MCF 10A (cell line): ENCODE data around the gene TMCO4. TPM values are rescaled to one million over a fixed set of nuclear protein-coding genes. Genes with fewer than 3 reads are reported as not detected.

Source experiments
- BruUV-seq: library from RNA; stranded (reverse); fragments of 400-500 nt; replicated peaks from 2 replicates; lab custom pipeline; 2021; lab: Mats Ljungman, UMichigan
- CTCF ChIA-PET: fragments of 300-600 bp; sonication (Branson Sonifier 250); formaldehyde crosslinking; extraction: SDS; loops from one replicate; lab custom pipeline; 2021; ENCODE audit warnings: antibody characterized with exemption, inconsistent platforms; lab: Yijun Ruan, JAX
- POLR2A ChIA-PET: fragments of 300-600, 350-650 bp; sonication (Branson Sonifier 250); formaldehyde crosslinking; extraction: SDS; loops from one replicate; lab custom pipeline; 2020; ENCODE audit warnings: antibody characterized with exemption, inconsistent platforms; lab: Yijun Ruan, JAX
- DNase-seq: peaks from one replicate; pipeline ENCODE4 v3.0.0-alpha.2; 2018; ENCODE audit not compliant: unreplicated experiment
- H3K27ac Mint-ChIP-seq: one replicate; pipeline ENCODE4 v1.8.0; 2022; ENCODE audit warnings: mild to moderate bottlenecking, low read depth, mixed read lengths; ENCODE audit not compliant: unreplicated experiment
- H3K27me3 Mint-ChIP-seq: one replicate; pipeline ENCODE4 v1.8.0; 2022; ENCODE audit warnings: mixed read lengths; ENCODE audit not compliant: insufficient read depth, unreplicated experiment
- H3K36me3 Mint-ChIP-seq: one replicate; pipeline ENCODE4 v1.8.0; 2022; ENCODE audit warnings: mild to moderate bottlenecking, moderate library complexity, mixed read lengths; ENCODE audit not compliant: insufficient read depth, unreplicated experiment
- H3K4me1 Mint-ChIP-seq: one replicate; pipeline ENCODE4 v1.8.0; 2022; ENCODE audit warnings: mixed read lengths; ENCODE audit not compliant: insufficient read depth, unreplicated experiment
- H3K4me3 Mint-ChIP-seq: one replicate; pipeline ENCODE4 v1.8.0; 2022; ENCODE audit warnings: mild to moderate bottlenecking, moderate library complexity, mixed read lengths; ENCODE audit not compliant: unreplicated experiment
- H3K9me3 Mint-ChIP-seq: one replicate; pipeline ENCODE4 v1.8.0; 2022; ENCODE audit warnings: mixed read lengths; ENCODE audit not compliant: unreplicated experiment
- CTCF ChIP-seq: fragments of 200-600 bp; IDR thresholded peaks from one replicate; pipeline ENCODE4 v1.8.0; 2022; ENCODE audit warnings: antibody characterized with exemption, mild to moderate bottlenecking; ENCODE audit not compliant: unreplicated experiment
- intact Hi-C: fragments of 100-400 bp; cut with micrococcal nuclease; formaldehyde crosslinking; loops from 2 replicates; pipeline ENCODE4 v1.14.1; 2022
- total RNA-seq: library from RNA; stranded (reverse); gene quantifications from 2 replicates; pipeline ENCODE4 v1.2.3, GENCODE V29; 2022

TMCO4 gene
- total RNA-seq, 1 experiment from 2014 or later, result 20.5 TPM

GRCh38 chr1:19738076-19738475, 61.6 kb downstream of the TMCO4 start:
- BruUV-seq, result no TSS peak

GRCh38 chr1:19737104-19737825, 62.5 kb downstream of the TMCO4 start:
- Mint-ChIP-seq H3K27me3 (no peaks in the 10 kb centered on the region), H3K27ac (no peak overlapping the region), H3K9me3 (no peaks in the 10 kb centered on the region), H3K4me1 (peaks cover 7% of the 10 kb centered on the region), H3K4me3 (no peak overlapping the region), H3K36me3 (peaks cover 15% of the 10 kb centered on the region)
- no TSS peak for BruUV-seq
- ChIA-PET POLR2A (no interaction called here), CTCF (interaction anchor here (0.7 to 2.6 kb wide), 4 partner anchors 10 to 1912 kb away, joined by 3 to 7 read pairs (median 4); no protein-coding TSS in a partner anchor)
- DNase-seq, result peak; percentile 50
- TF ChIP-seq CTCF, result no peak
- intact Hi-C loops, result loop anchor here (1.0 kb wide), 1 partner anchor 74 kb away; no protein-coding TSS in a partner anchor

More at GRCh38 chr1:19738076-19738475, 61.6 kb downstream of the TMCO4 start:
- intact Hi-C loops, result no loop called here
- Mint-ChIP-seq H3K4me3 (no peak overlapping the region), H3K27ac (no peak overlapping the region), H3K4me1 (peaks cover 7% of the 10 kb centered on the region), H3K27me3 (no peaks in the 10 kb centered on the region), H3K36me3 (peaks cover 11% of the 10 kb centered on the region), H3K9me3 (no peaks in the 10 kb centered on the region)
- DNase-seq, result no peak
- ChIA-PET POLR2A (interaction anchor here (0.7 kb wide), 1 partner anchor 771 kb away, joined by 3 read pairs; no protein-coding TSS in a partner anchor), CTCF (interaction anchor here (0.7 to 1.0 kb wide), 2 partner anchors 10 to 24 kb away, joined by 3 to 4 read pairs; no protein-coding TSS in a partner anchor)
- TF ChIP-seq CTCF, result no peak

- BruUV-seq, result no TSS peak
- H3K27ac Mint-ChIP-seq, result no peak overlapping the region
- no peak overlapping the region for H3K4me3 Mint-ChIP-seq
- peaks cover 7% of the 10 kb centered on the region for H3K4me1 Mint-ChIP-seq
- CTCF ChIA-PET, result interaction anchor here (0.9 to 2.6 kb wide), 2 partner anchors 8 to 31 kb away, joined by 3 to 7 read pairs; no protein-coding TSS in a partner anchor
- H3K36me3 Mint-ChIP-seq, result peaks cover 22% of the 10 kb centered on the region
- H3K27me3 Mint-ChIP-seq, result no peaks in the 10 kb centered on the region
- intact Hi-C loops, result no loop called here
- DNase-seq, result peak; percentile 78
- POLR2A ChIA-PET, result no interaction called here
- H3K9me3 Mint-ChIP-seq, result no peaks in the 10 kb centered on the region
- no peak for TF ChIP-seq CTCF
These were observed 64.1 kb downstream of the TMCO4 start for GRCh38 chr1:19735440-19736127.

- no peaks in the 10 kb centered on the region for H3K27me3 Mint-ChIP-seq
- H3K4me3 Mint-ChIP-seq, result no peak overlapping the region
- H3K36me3 Mint-ChIP-seq, result peaks cover 28% of the 10 kb centered on the region
- ChIA-PET CTCF (interaction anchor here (1.0 to 2.6 kb wide), 2 partner anchors 30 to 81 kb away, joined by 3 to 7 read pairs; no protein-coding TSS in a partner anchor), POLR2A (no interaction called here)
- no TSS peak for BruUV-seq
- H3K4me1 Mint-ChIP-seq, result peaks cover 7% of the 10 kb centered on the region
- TF ChIP-seq CTCF, result no peak
- DNase-seq, result no peak
- no peaks in the 10 kb centered on the region for H3K9me3 Mint-ChIP-seq
- no peak overlapping the region for H3K27ac Mint-ChIP-seq
- intact Hi-C loops, result no loop called here
These were observed 65.2 kb downstream of the TMCO4 start for GRCh38 chr1:19734472-19734999.
